Astrocyte of the cerebellum (primary cell): ENCODE data around the gene NFASC.
A peak's percentile ranks its signal among the peaks of the same experiment; 100 is the strongest.

Source experiments
- DNase-seq: peaks from one replicate; pipeline ENCODE4 v3.0.0-alpha.2; 2011; ENCODE audit warnings: low read depth
- H3K4me3 ChIP-seq: 2 replicates; pipeline ENCODE4 v1.5.1; 2011; ENCODE audit warnings: mild to moderate bottlenecking, low read depth, low read length, moderate library complexity
- CTCF ChIP-seq: IDR thresholded peaks from 2 replicates; pipeline ENCODE4 v1.5.1; 2012; ENCODE audit warnings: low read length, low read depth, moderate library complexity, mild to moderate bottlenecking; ENCODE audit errors: missing control alignments
- in situ Hi-C: cut with HindIII; loops from 2 replicates; pipeline ENCODE4 v1.10.0; 2017; ENCODE audit warnings: low sequenced_read_pairs

The NFASC gene

GRCh38 chr1:204941421-204942338, 71.0 kb downstream of the NFASC start:
- peak; percentile 20 for DNase-seq
- in situ Hi-C loops = no loop called here
- H3K4me3 ChIP-seq = no peak overlapping the region
- TF ChIP-seq CTCF = peak; percentile 91

GRCh38 chr1:204943495-204943894, 72.8 kb downstream of the NFASC start:
- no peak overlapping the region for H3K4me3 ChIP-seq
- no peak for TF ChIP-seq CTCF
- in situ Hi-C loops = no loop called here
- no peak for DNase-seq

GRCh38 chr1:204944662-204945061, 74.0 kb downstream of the NFASC start:
- no peak overlapping the region for H3K4me3 ChIP-seq
- no peak for TF ChIP-seq CTCF
- no peak for DNase-seq
- in situ Hi-C loops = no loop called here

GRCh38 chr1:204945565-204945977, 74.9 kb downstream of the NFASC start:
- H3K4me3 ChIP-seq = no peak overlapping the region
- in situ Hi-C loops = no loop called here
- no peak for DNase-seq
- no peak for TF ChIP-seq CTCF

GRCh38 chr1:204946640-204947039, 76.0 kb downstream of the NFASC start:
- no peak overlapping the region for H3K4me3 ChIP-seq
- no peak for TF ChIP-seq CTCF
- no peak for DNase-seq
- in situ Hi-C loops = no loop called here

- H3K4me3 ChIP-seq = no peak overlapping the region
- in situ Hi-C loops = no loop called here
- DNase-seq = no peak
- no peak for TF ChIP-seq CTCF
Observed at GRCh38 chr1:204947338-204947737, 76.7 kb downstream of the NFASC start.
